CD8-positive, alpha-beta memory T cell (primary cell): Measurements from ENCODE around the gene OSBPL10. TPM values are rescaled to one million over a fixed set of nuclear protein-coding genes. Genes with fewer than 3 reads are reported as not detected.

Experiments used
- CTCF ChIA-PET: fragments of 350-600 bp; sonication (Branson Sonifier 250); formaldehyde crosslinking; loops from one replicate; lab custom pipeline; 2021; ENCODE audit warnings: antibody characterized with exemption; lab: Charles Lee
- POLR2A ChIA-PET: fragments of 350-600 bp; sonication (Branson Sonifier 250); formaldehyde crosslinking; loops from one replicate; lab custom pipeline; 2021; ENCODE audit warnings: antibody characterized with exemption; lab: Charles Lee
- DNase-seq, 5 donors: peaks; one replicate each; pipeline versions ENCODE4 v3.0.0 to v3.0.0-alpha.2; 2020 to 2022; ENCODE audit warnings: mixed read lengths in 1 of 5
- H3K27ac ChIP-seq: one replicate; pipeline ENCODE4 v1.7.0; 2013; ENCODE audit warnings: low read depth, mild to moderate bottlenecking, low read length, moderate library complexity
- H3K27me3 ChIP-seq: 2 replicates; pipeline ENCODE4 v1.7.0; 2013; ENCODE audit warnings: low read length, mild to moderate bottlenecking; ENCODE audit not compliant: insufficient read depth, poor library complexity, severe bottlenecking
- H3K36me3 ChIP-seq: 2 replicates; pipeline ENCODE4 v1.7.0; 2013; ENCODE audit warnings: mild to moderate bottlenecking, low read length, moderate library complexity; ENCODE audit not compliant: insufficient read depth
- H3K4me1 ChIP-seq: 2 replicates; pipeline ENCODE4 v1.7.0; 2013; ENCODE audit warnings: mild to moderate bottlenecking, low read length, moderate library complexity; ENCODE audit not compliant: insufficient read depth
- H3K4me3 ChIP-seq: 2 replicates; pipeline ENCODE4 v1.7.0; 2013; ENCODE audit warnings: mild to moderate bottlenecking, low read length
- H3K9me3 ChIP-seq: 2 replicates; pipeline ENCODE4 v1.7.0; 2013; ENCODE audit warnings: mild to moderate bottlenecking, low read length
- H3K27ac Mint-ChIP-seq, 8 donors: one replicate each; pipeline ENCODE4 v1.8.0; 2020 to 2021; ENCODE audit warnings: mixed read lengths in 8 of 8, mild to moderate bottlenecking in 6 of 8, inconsistent platforms in 3 of 8, moderate library complexity in 3 of 8
- H3K27me3 Mint-ChIP-seq, 2 donors: one replicate each; pipeline ENCODE4 v1.8.0; 2020 to 2021; ENCODE audit warnings: mixed read lengths in 2 of 2, mild to moderate bottlenecking in 1 of 2, moderate library complexity in 1 of 2
- H3K36me3 Mint-ChIP-seq, 3 donors: one replicate each; pipeline ENCODE4 v1.8.0; 2020 to 2021; ENCODE audit warnings: mixed read lengths in 3 of 3, inconsistent platforms in 1 of 3, mild to moderate bottlenecking in 1 of 3
- H3K4me1 Mint-ChIP-seq, 3 donors: one replicate each; pipeline ENCODE4 v1.8.0; 2020 to 2021; ENCODE audit warnings: mixed read lengths in 3 of 3, inconsistent platforms in 1 of 3, mild to moderate bottlenecking in 1 of 3
- H3K4me3 Mint-ChIP-seq, 7 donors: one replicate each; pipeline ENCODE4 v1.8.0; 2020 to 2021; ENCODE audit warnings: mixed read lengths in 7 of 7, mild to moderate bottlenecking in 6 of 7, moderate library complexity in 4 of 7, inconsistent platforms in 2 of 7
- H3K9me3 Mint-ChIP-seq, 5 donors: one replicate each; pipeline ENCODE4 v1.8.0; 2020 to 2022; ENCODE audit warnings: mixed read lengths in 5 of 5, mild to moderate bottlenecking in 3 of 5, moderate library complexity in 2 of 5, inconsistent platforms in 1 of 5
- polyA plus RNA-seq: library from polyadenylated mRNA; unstranded; fragments of 300-500 nt; fragmentation: Illumina TruSeq; gene quantifications from one replicate; pipeline ENCODE4 v1.2.3, GENCODE V29; 2021
- total RNA-seq, 2 experiments: library from RNA; stranded (reverse); gene quantifications; one replicate each; pipeline ENCODE4 v1.2.3, GENCODE V29; 2021

The OSBPL10 gene
- total and polyA plus RNA-seq, 3 experiments from 2014 or later = 0.12 to 3.0 (median 2.6) TPM

DNA sequence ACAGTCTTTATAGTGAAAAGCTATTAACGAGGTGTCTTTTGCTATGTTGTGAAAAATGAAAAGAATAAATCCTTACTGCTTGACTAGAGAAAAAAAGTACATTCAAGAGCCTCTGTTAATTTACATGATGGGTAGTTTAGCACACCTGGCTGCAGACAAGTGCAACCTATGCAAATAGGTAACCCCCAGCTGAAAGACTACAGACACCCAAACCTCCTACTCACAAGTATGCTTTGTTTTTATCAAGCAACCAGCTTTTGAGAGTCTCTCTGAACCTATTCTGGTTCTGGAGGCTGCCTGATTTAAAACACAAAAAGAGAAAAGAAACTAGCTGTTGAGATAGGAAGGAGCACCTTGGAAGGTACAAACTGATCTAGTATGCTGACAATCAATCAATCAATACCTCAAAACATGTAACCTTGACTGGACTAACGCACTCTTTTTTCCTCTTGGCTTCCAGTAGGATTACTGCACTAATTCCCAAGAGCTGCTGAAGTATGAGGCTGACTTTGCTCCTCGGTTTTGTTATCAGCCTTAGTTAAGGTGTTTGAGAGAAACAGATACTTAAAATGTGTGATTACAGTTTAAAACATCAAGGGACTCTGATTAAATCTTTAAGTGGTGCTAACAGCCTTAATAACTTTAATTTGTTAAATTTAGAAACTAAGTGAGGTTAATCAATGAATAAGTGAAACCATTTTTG is 63.6 kb downstream of the OSBPL10 start:
- H3K27ac Mint-ChIP-seq = peak overlapping the region in 2 of 8 donors; percentile 3 to 47
- H3K27me3 Mint-ChIP-seq = peaks cover 3 to 15% of the 10 kb centered on the region in 2 donors
- H3K36me3 Mint-ChIP-seq = peaks cover 0 to 10% (median 3%) of the 10 kb centered on the region in 3 donors
- Histone ChIP-seq H3K36me3 (no peaks in the 10 kb centered on the region), H3K27me3 (no peaks in the 10 kb centered on the region), H3K27ac (no peak overlapping the region), H3K9me3 (peaks cover 6% of the 10 kb centered on the region), H3K4me1 (peaks cover 8% of the 10 kb centered on the region), H3K4me3 (no peak overlapping the region)
- POLR2A ChIA-PET = no interaction called here
- CTCF ChIA-PET = no interaction called here
- peaks cover 9 to 26% (median 16%) of the 10 kb centered on the region in 3 donors for H3K4me1 Mint-ChIP-seq
- DNase-seq = no peak
- peak overlapping the region in 1 of 7 donors; percentile 33 for H3K4me3 Mint-ChIP-seq
- peaks cover 16 to 26% (median 21%) of the 10 kb centered on the region in 5 donors for H3K9me3 Mint-ChIP-seq

DNA sequence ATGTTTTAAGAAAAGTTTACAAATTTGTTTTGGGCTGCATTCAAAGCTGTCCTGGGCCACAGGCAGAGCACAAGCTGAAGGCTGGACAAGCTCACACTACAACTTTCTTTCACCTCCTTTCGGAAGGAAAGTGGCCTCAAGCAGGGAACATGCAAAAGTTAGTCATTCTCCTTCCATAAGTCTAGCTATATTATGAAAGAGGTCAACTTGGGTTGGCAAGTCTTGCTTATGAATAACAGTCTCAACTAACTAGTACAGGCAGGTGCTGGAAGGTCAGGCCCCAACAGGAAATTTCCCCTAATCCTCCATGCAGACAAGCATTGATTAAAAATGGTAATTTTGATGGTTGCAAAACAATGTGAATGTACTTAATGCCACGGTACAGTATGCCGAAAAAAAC is 69.4 kb downstream of the OSBPL10 start:
- H3K27ac Mint-ChIP-seq = no peak overlapping the region
- POLR2A ChIA-PET = no interaction called here
- no peaks in the 10 kb centered on the region for H3K4me1 ChIP-seq
- peaks cover 0 to 1% of the 10 kb centered on the region in 2 donors for H3K27me3 Mint-ChIP-seq
- DNase-seq = no peak
- peaks cover 0 to 2% (median 1%) of the 10 kb centered on the region in 3 donors for H3K4me1 Mint-ChIP-seq
- H3K4me3 ChIP-seq = no peak overlapping the region
- H3K4me3 Mint-ChIP-seq = no peak overlapping the region
- H3K9me3 Mint-ChIP-seq = no peaks in the 10 kb centered on the region
- CTCF ChIA-PET = no interaction called here
- no peak overlapping the region for H3K27ac ChIP-seq
- H3K36me3 ChIP-seq = no peaks in the 10 kb centered on the region
- H3K9me3 ChIP-seq = no peaks in the 10 kb centered on the region
- H3K36me3 Mint-ChIP-seq = no peaks in the 10 kb centered on the region
- no peaks in the 10 kb centered on the region for H3K27me3 ChIP-seq

- Mint-ChIP-seq H3K27me3 (peaks cover 0 to 1% of the 10 kb centered on the region in 2 donors), H3K9me3 (no peaks in the 10 kb centered on the region), H3K4me3 (no peak overlapping the region), H3K27ac (no peak overlapping the region), H3K4me1 (peaks cover 0 to 1% (median 0%) of the 10 kb centered on the region in 3 donors), H3K36me3 (no peaks in the 10 kb centered on the region)
- H3K4me1 ChIP-seq = no peaks in the 10 kb centered on the region
- CTCF ChIA-PET = no interaction called here
- POLR2A ChIA-PET = no interaction called here
- H3K36me3 ChIP-seq = no peaks in the 10 kb centered on the region
- DNase-seq = no peak
- H3K4me3 ChIP-seq = no peak overlapping the region
- H3K9me3 ChIP-seq = no peaks in the 10 kb centered on the region
- H3K27me3 ChIP-seq = no peaks in the 10 kb centered on the region
- H3K27ac ChIP-seq = no peak overlapping the region
Measured at GRCh38 chr3:31911124-31911523, 69.9 kb downstream of the OSBPL10 start.

GRCh38 chr3:31909455-31909854 is 71.6 kb downstream of the OSBPL10 start:
- H3K27ac ChIP-seq = no peak overlapping the region

GRCh38 chr3:31908391-31909097 is 72.5 kb downstream of the OSBPL10 start:
- Mint-ChIP-seq H3K4me3 (no peak overlapping the region), H3K27me3 (peaks cover 1 to 4% of the 10 kb centered on the region in 2 donors), H3K36me3 (no peaks in the 10 kb centered on the region), H3K9me3 (no peaks in the 10 kb centered on the region), H3K27ac (no peak overlapping the region), H3K4me1 (peaks cover 0 to 1% (median 0%) of the 10 kb centered on the region in 3 donors)
- Histone ChIP-seq H3K27ac (no peak overlapping the region), H3K36me3 (no peaks in the 10 kb centered on the region), H3K4me3 (no peak overlapping the region), H3K4me1 (no peaks in the 10 kb centered on the region), H3K9me3 (no peaks in the 10 kb centered on the region), H3K27me3 (no peaks in the 10 kb centered on the region)
- ChIA-PET POLR2A (no interaction called here), CTCF (no interaction called here)
- DNase-seq = no peak

More at GRCh38 chr3:31909455-31909854, 71.6 kb downstream of the OSBPL10 start:
- no peaks in the 10 kb centered on the region for H3K36me3 Mint-ChIP-seq
- H3K4me1 ChIP-seq = no peaks in the 10 kb centered on the region
- no peak for DNase-seq
- H3K27me3 Mint-ChIP-seq = peaks cover 0 to 1% of the 10 kb centered on the region in 2 donors
- H3K9me3 Mint-ChIP-seq = no peaks in the 10 kb centered on the region
- ChIA-PET POLR2A (no interaction called here), CTCF (no interaction called here)
- peaks cover 0 to 1% (median 0%) of the 10 kb centered on the region in 3 donors for H3K4me1 Mint-ChIP-seq
- no peaks in the 10 kb centered on the region for H3K27me3 ChIP-seq
- H3K36me3 ChIP-seq = no peaks in the 10 kb centered on the region
- H3K9me3 ChIP-seq = no peaks in the 10 kb centered on the region
- peak overlapping the region in 1 of 8 donors; percentile 6 for H3K27ac Mint-ChIP-seq
- no peak overlapping the region for H3K4me3 Mint-ChIP-seq
- no peak overlapping the region for H3K4me3 ChIP-seq

DNA sequence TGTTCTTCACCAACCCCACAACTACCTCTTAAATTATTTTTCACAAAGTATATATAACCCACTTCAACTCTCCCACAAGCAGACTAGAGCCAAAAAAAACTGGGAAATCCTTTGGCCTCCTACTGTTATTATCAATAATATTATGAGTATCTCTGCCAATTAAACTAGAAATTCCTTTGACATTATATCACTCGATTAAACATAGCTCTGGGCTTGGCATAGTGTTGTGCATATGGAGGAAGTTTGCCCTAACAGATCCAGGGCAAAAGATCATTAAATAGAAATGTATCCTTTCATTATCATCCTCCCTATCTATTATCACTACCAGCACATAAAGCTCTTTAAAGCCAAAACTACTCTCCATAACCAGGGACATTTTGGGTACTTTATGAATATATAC is 74.9 kb downstream of the OSBPL10 start:
- H3K27ac ChIP-seq = no peak overlapping the region
- DNase-seq = no peak
- H3K27me3 Mint-ChIP-seq = peaks cover 0 to 9% of the 10 kb centered on the region in 2 donors

GRCh38 chr3:31903686-31904431 is 77.2 kb downstream of the OSBPL10 start:
- peaks cover 2 to 9% of the 10 kb centered on the region in 2 donors for H3K27me3 Mint-ChIP-seq
- no peaks in the 10 kb centered on the region for H3K9me3 ChIP-seq
- no peak overlapping the region for H3K4me3 ChIP-seq
- CTCF ChIA-PET = no interaction called here
- no peaks in the 10 kb centered on the region for H3K9me3 Mint-ChIP-seq
- no peaks in the 10 kb centered on the region for H3K4me1 ChIP-seq
- DNase-seq = no peak
- H3K36me3 ChIP-seq = no peaks in the 10 kb centered on the region
- no peak overlapping the region for H3K27ac Mint-ChIP-seq
- H3K27ac ChIP-seq = no peak overlapping the region
- POLR2A ChIA-PET = no interaction called here
- H3K4me3 Mint-ChIP-seq = no peak overlapping the region
- no peaks in the 10 kb centered on the region for H3K36me3 Mint-ChIP-seq
- H3K4me1 Mint-ChIP-seq = peaks cover 0 to 1% (median 0%) of the 10 kb centered on the region in 3 donors
- H3K27me3 ChIP-seq = no peaks in the 10 kb centered on the region

More for the DNA sequence above, 74.9 kb downstream of the OSBPL10 start:
- H3K4me1 ChIP-seq = no peaks in the 10 kb centered on the region
- ChIA-PET CTCF (no interaction called here), POLR2A (no interaction called here)
- H3K27me3 ChIP-seq = no peaks in the 10 kb centered on the region
- no peak overlapping the region for H3K27ac Mint-ChIP-seq
- H3K36me3 Mint-ChIP-seq = no peaks in the 10 kb centered on the region
- H3K4me1 Mint-ChIP-seq = peaks cover 0 to 1% (median 0%) of the 10 kb centered on the region in 3 donors
- H3K9me3 Mint-ChIP-seq = no peaks in the 10 kb centered on the region
- H3K4me3 Mint-ChIP-seq = no peak overlapping the region
- no peaks in the 10 kb centered on the region for H3K9me3 ChIP-seq
- H3K4me3 ChIP-seq = no peak overlapping the region
- H3K36me3 ChIP-seq = no peaks in the 10 kb centered on the region

DNA sequence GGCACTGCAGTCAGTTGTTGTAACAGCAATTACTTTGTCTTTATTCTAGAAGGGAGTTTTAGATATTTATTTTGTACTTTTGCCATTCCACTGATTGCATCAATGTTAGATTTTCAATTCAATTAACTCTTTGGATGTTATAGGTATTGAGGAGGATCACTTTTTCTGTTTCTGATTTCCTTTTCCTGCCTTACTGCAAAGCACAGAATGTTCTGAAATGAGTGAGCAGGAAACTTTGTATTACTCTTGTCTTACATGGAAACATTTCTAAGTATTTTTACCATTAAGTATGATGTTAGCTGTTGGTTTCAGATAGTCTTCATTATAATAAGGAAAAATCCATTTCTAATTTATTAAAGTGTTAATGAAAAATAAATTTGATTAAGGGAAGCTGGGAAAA is 80.5 kb downstream of the OSBPL10 start:
- H3K4me3 ChIP-seq = no peak overlapping the region
- Mint-ChIP-seq H3K4me3 (no peak overlapping the region), H3K4me1 (no peaks in the 10 kb centered on the region), H3K36me3 (no peaks in the 10 kb centered on the region), H3K27me3 (peaks cover 2 to 13% of the 10 kb centered on the region in 2 donors), H3K27ac (no peak overlapping the region), H3K9me3 (no peaks in the 10 kb centered on the region)
- H3K4me1 ChIP-seq = no peaks in the 10 kb centered on the region
- CTCF ChIA-PET = no interaction called here
- H3K27me3 ChIP-seq = no peaks in the 10 kb centered on the region
- H3K36me3 ChIP-seq = no peaks in the 10 kb centered on the region
- no peak overlapping the region for H3K27ac ChIP-seq
- no peak for DNase-seq
- H3K9me3 ChIP-seq = no peaks in the 10 kb centered on the region
- POLR2A ChIA-PET = no interaction called here
